CD8-positive, alpha-beta memory T cell (primary cell): Measurements from ENCODE around the gene SLC14A1. TPM values are rescaled to one million over a fixed set of nuclear protein-coding genes. Genes with fewer than 3 reads are reported as not detected.
A peak's percentile ranks its signal among the peaks of the same experiment; 100 is the strongest.
"Not testable (repeated sequence)": the region's sequence is repeated elsewhere in the genome, so short reads cannot be mapped to it uniquely, and the experiment has no call there.

ENCODE experiments used
- CTCF ChIA-PET: fragments of 350-600 bp; sonication (Branson Sonifier 250); formaldehyde crosslinking; loops from one replicate; lab custom pipeline; 2021; ENCODE audit warnings: antibody characterized with exemption; lab: Charles Lee
- POLR2A ChIA-PET: fragments of 350-600 bp; sonication (Branson Sonifier 250); formaldehyde crosslinking; loops from one replicate; lab custom pipeline; 2021; ENCODE audit warnings: antibody characterized with exemption; lab: Charles Lee
- DNase-seq, 5 donors: peaks; one replicate each; pipeline versions ENCODE4 v3.0.0 to v3.0.0-alpha.2; 2020 to 2022; ENCODE audit warnings: mixed read lengths in 1 of 5
- H3K27ac ChIP-seq: one replicate; pipeline ENCODE4 v1.7.0; 2013; ENCODE audit warnings: low read depth, mild to moderate bottlenecking, low read length, moderate library complexity
- H3K27me3 ChIP-seq: 2 replicates; pipeline ENCODE4 v1.7.0; 2013; ENCODE audit warnings: low read length, mild to moderate bottlenecking; ENCODE audit not compliant: insufficient read depth, poor library complexity, severe bottlenecking
- H3K36me3 ChIP-seq: 2 replicates; pipeline ENCODE4 v1.7.0; 2013; ENCODE audit warnings: mild to moderate bottlenecking, low read length, moderate library complexity; ENCODE audit not compliant: insufficient read depth
- H3K4me1 ChIP-seq: 2 replicates; pipeline ENCODE4 v1.7.0; 2013; ENCODE audit warnings: mild to moderate bottlenecking, low read length, moderate library complexity; ENCODE audit not compliant: insufficient read depth
- H3K4me3 ChIP-seq: 2 replicates; pipeline ENCODE4 v1.7.0; 2013; ENCODE audit warnings: mild to moderate bottlenecking, low read length
- H3K9me3 ChIP-seq: 2 replicates; pipeline ENCODE4 v1.7.0; 2013; ENCODE audit warnings: mild to moderate bottlenecking, low read length
- H3K27ac Mint-ChIP-seq, 8 donors: one replicate each; pipeline ENCODE4 v1.8.0; 2020 to 2021; ENCODE audit warnings: mixed read lengths in 8 of 8, mild to moderate bottlenecking in 6 of 8, inconsistent platforms in 3 of 8, moderate library complexity in 3 of 8
- H3K27me3 Mint-ChIP-seq, 2 donors: one replicate each; pipeline ENCODE4 v1.8.0; 2020 to 2021; ENCODE audit warnings: mixed read lengths in 2 of 2, mild to moderate bottlenecking in 1 of 2, moderate library complexity in 1 of 2
- H3K36me3 Mint-ChIP-seq, 3 donors: one replicate each; pipeline ENCODE4 v1.8.0; 2020 to 2021; ENCODE audit warnings: mixed read lengths in 3 of 3, inconsistent platforms in 1 of 3, mild to moderate bottlenecking in 1 of 3
- H3K4me1 Mint-ChIP-seq, 3 donors: one replicate each; pipeline ENCODE4 v1.8.0; 2020 to 2021; ENCODE audit warnings: mixed read lengths in 3 of 3, inconsistent platforms in 1 of 3, mild to moderate bottlenecking in 1 of 3
- H3K4me3 Mint-ChIP-seq, 7 donors: one replicate each; pipeline ENCODE4 v1.8.0; 2020 to 2021; ENCODE audit warnings: mixed read lengths in 7 of 7, mild to moderate bottlenecking in 6 of 7, moderate library complexity in 4 of 7, inconsistent platforms in 2 of 7
- H3K9me3 Mint-ChIP-seq, 5 donors: one replicate each; pipeline ENCODE4 v1.8.0; 2020 to 2022; ENCODE audit warnings: mixed read lengths in 5 of 5, mild to moderate bottlenecking in 3 of 5, moderate library complexity in 2 of 5, inconsistent platforms in 1 of 5
- polyA plus RNA-seq: library from polyadenylated mRNA; unstranded; fragments of 300-500 nt; fragmentation: Illumina TruSeq; gene quantifications from one replicate; pipeline ENCODE4 v1.2.3, GENCODE V29; 2021
- total RNA-seq, 2 experiments: library from RNA; stranded (reverse); gene quantifications; one replicate each; pipeline ENCODE4 v1.2.3, GENCODE V29; 2021

Gene SLC14A1
- total and polyA plus RNA-seq, 3 experiments from 2014 or later = 2.3 to 3.8 (median 3.6) TPM

DNA sequence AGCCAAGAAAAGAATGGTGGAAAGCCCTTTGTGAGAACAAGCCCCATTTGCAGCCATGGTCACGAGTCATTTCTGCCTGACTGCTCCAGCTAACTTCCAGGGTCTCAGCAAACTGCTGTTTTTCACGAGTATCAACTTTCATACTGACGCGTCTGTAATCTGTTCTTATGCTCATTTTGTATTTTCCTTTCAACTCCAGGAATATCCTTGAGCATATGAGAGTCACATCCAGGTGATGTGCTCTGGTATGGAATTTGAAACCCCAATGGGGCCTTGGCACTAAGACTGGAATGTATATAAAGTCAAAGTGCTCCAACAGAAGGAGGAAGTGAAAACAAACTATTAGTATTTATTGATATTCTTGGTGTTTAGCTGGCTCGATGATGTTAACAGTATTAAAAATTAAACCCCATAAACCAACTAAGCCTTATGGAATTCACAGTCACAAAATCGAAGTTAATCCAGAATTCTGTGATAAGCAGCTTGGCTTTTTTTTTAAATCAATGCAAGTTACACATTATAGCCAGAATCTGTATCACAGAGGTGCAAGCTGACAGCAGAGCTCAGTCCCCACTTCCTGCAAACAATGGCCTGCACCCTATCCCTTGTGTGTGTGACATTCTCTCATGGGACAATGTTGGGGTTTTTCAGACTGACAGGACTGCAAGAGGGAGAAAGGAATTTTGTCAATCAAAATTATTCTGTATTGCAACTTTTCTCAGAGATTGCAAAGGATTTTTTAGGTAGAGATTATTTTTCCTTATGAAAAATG, 26.1 kb downstream of the SLC14A1 start:
- Mint-ChIP-seq H3K4me3 (no peak overlapping the region), H3K4me1 (no peaks in the 10 kb centered on the region), H3K9me3 (no peaks in the 10 kb centered on the region), H3K27ac (no peak overlapping the region), H3K36me3 (peaks cover 0 to 4% (median 0%) of the 10 kb centered on the region in 3 donors), H3K27me3 (peaks cover 4 to 14% of the 10 kb centered on the region in 2 donors)
- no peaks in the 10 kb centered on the region for H3K4me1 ChIP-seq
- H3K36me3 ChIP-seq = no peaks in the 10 kb centered on the region
- POLR2A ChIA-PET = no interaction called here
- no peaks in the 10 kb centered on the region for H3K9me3 ChIP-seq
- no peak for DNase-seq
- no peak overlapping the region for H3K27ac ChIP-seq
- no peaks in the 10 kb centered on the region for H3K27me3 ChIP-seq
- CTCF ChIA-PET = interaction anchor here (1.5 kb wide), 1 partner anchor 90 kb away, joined by 3 read pairs; no protein-coding TSS in a partner anchor
- H3K4me3 ChIP-seq = no peak overlapping the region

DNA sequence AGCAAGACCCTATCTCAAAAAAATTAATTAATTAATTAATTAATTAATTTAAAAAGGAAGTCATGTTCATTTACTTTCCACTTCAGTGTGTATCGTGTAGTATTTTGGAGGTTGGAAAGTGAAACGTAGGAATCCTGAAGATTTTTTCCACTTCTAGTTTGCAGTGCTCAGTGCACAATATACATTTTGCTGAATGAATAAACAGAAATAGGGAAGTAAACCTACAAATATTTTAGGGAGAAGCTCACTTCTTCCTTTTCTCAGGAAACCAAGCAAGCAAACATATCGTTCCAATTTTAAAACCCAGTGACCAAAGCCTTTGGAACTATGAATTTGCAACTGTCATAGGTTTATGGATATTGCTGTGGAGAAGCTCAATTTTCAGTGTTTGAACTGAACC, 27.8 kb downstream of the SLC14A1 start:
- Mint-ChIP-seq H3K27me3 (peaks cover 12 to 30% of the 10 kb centered on the region in 2 donors), H3K9me3 (no peaks in the 10 kb centered on the region), H3K4me1 (no peaks in the 10 kb centered on the region), H3K27ac (no peak overlapping the region), H3K36me3 (peaks cover 0 to 3% (median 0%) of the 10 kb centered on the region in 3 donors), H3K4me3 (no peak overlapping the region)
- POLR2A ChIA-PET = no interaction called here
- H3K4me1 ChIP-seq = no peaks in the 10 kb centered on the region
- DNase-seq = no peak
- no peaks in the 10 kb centered on the region for H3K27me3 ChIP-seq
- no peaks in the 10 kb centered on the region for H3K36me3 ChIP-seq
- H3K27ac ChIP-seq = no peak overlapping the region
- no peaks in the 10 kb centered on the region for H3K9me3 ChIP-seq
- H3K4me3 ChIP-seq = no peak overlapping the region
- CTCF ChIA-PET = interaction anchor here (1.5 kb wide), 1 partner anchor 88 kb away, joined by 3 read pairs; no protein-coding TSS in a partner anchor

DNA sequence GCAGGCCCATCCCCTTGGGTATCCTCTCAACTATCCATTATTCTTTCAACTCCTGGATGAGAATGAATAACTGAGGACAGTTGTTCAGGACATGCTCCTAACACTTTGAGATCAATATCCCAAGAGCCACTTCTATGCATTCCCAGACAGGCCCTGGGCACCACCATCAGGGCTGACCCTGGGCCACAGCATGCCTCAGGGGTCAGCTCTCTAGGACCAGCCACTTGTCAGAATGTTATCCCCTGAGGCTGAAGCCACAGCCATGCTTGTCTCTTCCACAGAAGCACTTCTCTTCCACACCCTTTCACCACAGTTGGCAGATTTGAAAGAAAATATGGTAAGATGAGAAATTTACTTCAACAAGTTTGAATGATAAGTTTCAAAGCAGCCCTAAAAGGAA, 28.7 kb downstream of the SLC14A1 start:
- Histone ChIP-seq H3K4me3 (no peak overlapping the region), H3K4me1 (no peaks in the 10 kb centered on the region), H3K27me3 (no peaks in the 10 kb centered on the region), H3K9me3 (no peaks in the 10 kb centered on the region), H3K27ac (no peak overlapping the region), H3K36me3 (no peaks in the 10 kb centered on the region)
- no peaks in the 10 kb centered on the region for H3K9me3 Mint-ChIP-seq
- POLR2A ChIA-PET = no interaction called here
- DNase-seq = no peak
- no peaks in the 10 kb centered on the region for H3K4me1 Mint-ChIP-seq
- CTCF ChIA-PET = no interaction called here
- peaks cover 13 to 40% of the 10 kb centered on the region in 2 donors for H3K27me3 Mint-ChIP-seq
- H3K27ac Mint-ChIP-seq = no peak overlapping the region
- no peak overlapping the region for H3K4me3 Mint-ChIP-seq
- no peaks in the 10 kb centered on the region for H3K36me3 Mint-ChIP-seq

GRCh38 chr18:45753286-45753685, 29.3 kb downstream of the SLC14A1 start:
- no peaks in the 10 kb centered on the region for H3K27me3 ChIP-seq
- Mint-ChIP-seq H3K9me3 (no peaks in the 10 kb centered on the region), H3K36me3 (no peaks in the 10 kb centered on the region), H3K27ac (no peak overlapping the region), H3K4me3 (no peak overlapping the region), H3K4me1 (no peaks in the 10 kb centered on the region), H3K27me3 (peaks cover 14 to 40% of the 10 kb centered on the region in 2 donors)
- H3K27ac ChIP-seq = no peak overlapping the region
- H3K4me1 ChIP-seq = no peaks in the 10 kb centered on the region
- no peak overlapping the region for H3K4me3 ChIP-seq
- no peak for DNase-seq
- ChIA-PET CTCF (no interaction called here), POLR2A (no interaction called here)
- H3K9me3 ChIP-seq = no peaks in the 10 kb centered on the region
- H3K36me3 ChIP-seq = no peaks in the 10 kb centered on the region

- H3K27me3 Mint-ChIP-seq = peaks cover 17 to 52% of the 10 kb centered on the region in 2 donors
- no peak overlapping the region for H3K27ac Mint-ChIP-seq
- ChIA-PET POLR2A (no interaction called here), CTCF (no interaction called here)
- DNase-seq = no peak
- Histone ChIP-seq H3K9me3 (no peaks in the 10 kb centered on the region), H3K27ac (no peak overlapping the region), H3K4me3 (no peak overlapping the region), H3K36me3 (no peaks in the 10 kb centered on the region), H3K4me1 (no peaks in the 10 kb centered on the region), H3K27me3 (no peaks in the 10 kb centered on the region)
- no peaks in the 10 kb centered on the region for H3K36me3 Mint-ChIP-seq
- H3K4me3 Mint-ChIP-seq = no peak overlapping the region
- peaks cover 0 to 4% (median 0%) of the 10 kb centered on the region in 3 donors for H3K4me1 Mint-ChIP-seq
- H3K9me3 Mint-ChIP-seq = no peaks in the 10 kb centered on the region
These were observed 32.0 kb downstream of the SLC14A1 start for GRCh38 chr18:45755934-45756333.

DNA sequence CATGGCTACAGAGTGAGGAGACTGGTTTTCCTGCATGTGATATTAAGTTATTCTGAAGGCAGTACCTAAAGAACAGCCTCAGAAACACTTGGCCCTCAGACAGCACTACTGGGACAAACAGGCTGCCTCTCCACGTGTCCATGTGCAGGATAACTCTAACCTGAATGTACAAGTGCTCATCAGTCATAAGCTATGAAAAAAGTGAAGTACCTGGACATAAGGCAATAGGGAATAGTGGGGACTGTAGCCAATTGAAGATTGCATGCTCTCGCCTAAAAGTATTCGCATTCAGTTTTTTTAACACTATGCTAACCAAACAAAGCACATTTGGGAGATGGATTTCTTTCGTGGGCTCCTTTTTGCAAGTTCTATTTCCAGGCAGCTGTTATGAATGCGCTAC, 33.0 kb downstream of the SLC14A1 start:
- Mint-ChIP-seq H3K9me3 (no peaks in the 10 kb centered on the region), H3K27me3 (peaks cover 17 to 56% of the 10 kb centered on the region in 2 donors), H3K36me3 (no peaks in the 10 kb centered on the region), H3K4me3 (no peak overlapping the region), H3K27ac (no peak overlapping the region), H3K4me1 (peaks cover 0 to 4% (median 0%) of the 10 kb centered on the region in 3 donors)
- Histone ChIP-seq H3K4me1 (no peaks in the 10 kb centered on the region), H3K27ac (no peak overlapping the region), H3K27me3 (no peaks in the 10 kb centered on the region), H3K36me3 (no peaks in the 10 kb centered on the region), H3K4me3 (no peak overlapping the region), H3K9me3 (no peaks in the 10 kb centered on the region)
- POLR2A ChIA-PET = no interaction called here
- no peak for DNase-seq
- CTCF ChIA-PET = no interaction called here

DNA sequence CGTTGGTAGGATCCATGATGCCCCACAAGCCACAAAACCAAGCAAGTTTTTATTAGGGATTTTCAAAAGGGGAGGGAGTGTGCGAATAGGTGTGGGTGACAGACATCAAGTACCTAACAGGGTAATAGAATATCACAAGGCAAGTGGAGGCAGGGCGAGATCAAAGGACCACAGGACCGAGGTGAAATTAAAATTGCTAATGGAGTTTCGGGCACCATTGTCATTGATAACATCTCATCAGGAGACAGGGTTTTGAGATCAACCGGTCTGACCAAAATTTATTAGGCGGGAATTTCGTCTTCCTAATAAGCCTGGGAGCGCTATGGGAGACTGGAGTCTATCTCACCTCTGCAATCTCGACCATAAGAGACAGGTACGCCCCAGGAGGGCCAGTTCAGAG, 33.7 kb downstream of the SLC14A1 start:
- H3K9me3 Mint-ChIP-seq, H3K4me1 Mint-ChIP-seq, DNase-seq, H3K27ac Mint-ChIP-seq, H3K9me3 ChIP-seq, H3K4me1 ChIP-seq, H3K36me3 Mint-ChIP-seq, H3K27ac ChIP-seq, H3K4me3 ChIP-seq, POLR2A ChIA-PET, H3K4me3 Mint-ChIP-seq, H3K27me3 ChIP-seq, H3K36me3 ChIP-seq, CTCF ChIA-PET: not testable (repeated sequence)
- peaks cover 17 to 56% of the 10 kb centered on the region in 2 donors for H3K27me3 Mint-ChIP-seq

DNA sequence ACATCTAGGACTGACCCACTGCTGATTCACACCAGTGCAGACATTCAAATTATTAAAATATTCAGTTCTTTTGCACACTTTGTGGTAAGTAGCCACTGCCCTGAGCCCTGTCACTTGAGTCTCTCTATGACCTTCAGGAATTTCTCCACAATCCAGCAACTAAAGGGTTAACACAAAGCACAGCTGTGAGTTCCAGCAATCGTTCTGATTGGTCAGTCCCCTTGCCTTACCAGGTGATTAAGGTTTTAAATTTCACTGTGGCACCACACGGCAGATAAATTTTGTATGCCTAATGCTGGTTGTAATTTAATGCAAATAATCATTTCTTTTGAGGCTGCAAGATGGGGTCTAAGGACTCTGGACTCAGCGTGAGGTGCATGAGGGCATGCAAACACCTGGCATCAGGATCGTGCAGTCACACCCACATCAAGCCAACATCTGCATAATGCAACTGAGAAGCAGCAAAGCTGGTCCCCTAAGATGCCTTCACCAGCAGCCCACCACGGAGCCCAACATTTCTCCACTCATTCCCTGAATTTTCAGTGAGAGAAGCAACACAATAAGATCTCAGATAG, 36.6 kb downstream of the SLC14A1 start:
- Histone ChIP-seq H3K4me1 (no peaks in the 10 kb centered on the region), H3K27me3 (no peaks in the 10 kb centered on the region), H3K36me3 (no peaks in the 10 kb centered on the region), H3K4me3 (no peak overlapping the region), H3K27ac (no peak overlapping the region), H3K9me3 (no peaks in the 10 kb centered on the region)
- no peak overlapping the region for H3K4me3 Mint-ChIP-seq
- no peak for DNase-seq
- ChIA-PET CTCF (no interaction called here), POLR2A (no interaction called here)
- H3K4me1 Mint-ChIP-seq = peaks cover 0 to 5% (median 0%) of the 10 kb centered on the region in 3 donors
- no peaks in the 10 kb centered on the region for H3K9me3 Mint-ChIP-seq
- H3K36me3 Mint-ChIP-seq = no peaks in the 10 kb centered on the region
- peaks cover 11 to 37% of the 10 kb centered on the region in 2 donors for H3K27me3 Mint-ChIP-seq
- H3K27ac Mint-ChIP-seq = peak overlapping the region in 1 of 8 donors; percentile 2
